ENCODE results near the gene RFNG. TPM values are rescaled to one million over a fixed set of nuclear protein-coding genes. Genes with fewer than 3 reads are reported as not detected.
A peak's percentile ranks its signal among the peaks of the same experiment; 100 is the strongest.

The RFNG gene
- total and polyA plus RNA-seq, 2 of the 4 experiments (the other 2 are of a cell fraction) = 6.8 to 47.3 TPM

- peak overlapping the region; percentile 77 for H2AFZ ChIP-seq (replicated peaks; ENCODE audit: low read length, poor library complexity)
- H3K9me3 ChIP-seq (ENCODE audit: control insufficient read depth, insufficient read depth, low read length) = no peaks in the 10 kb centered on the region
- no peak overlapping the region for H4K91ac ChIP-seq (ENCODE audit: insufficient read depth, low read depth, low read length)
- H3K4ac ChIP-seq (ENCODE audit: low read depth, low read length) = no peak overlapping the region; the same call in 1 of the 2 replicates
- peak overlapping the region; percentile 99 for H3K4me2 ChIP-seq (ENCODE audit: low read depth, low read length)
- no peak overlapping the region for H3K18ac ChIP-seq (ENCODE audit: low read depth, low read length)
- intact Hi-C loops (cut with micrococcal nuclease) (loop anchor here (1.0 kb wide), 1 partner anchor 62 kb away; no protein-coding TSS in a partner anchor), in situ Hi-C loops (cut with MboI; ENCODE audit: low sequenced_read_pairs) (no loop called here), dilution Hi-C loops (cut with HindIII; ENCODE audit: low sequenced_read_pairs, unreplicated experiment) (no loop called here)
- H3K14ac ChIP-seq (replicated peaks; ENCODE audit: low read depth, low read length) = no peak overlapping the region
- BruUV-seq (replicated peaks) = no TSS peak
- peak; percentile 75 for DNase-seq
- H3K56ac ChIP-seq (ENCODE audit: extremely low read depth, insufficient read depth, low read length) = no peak overlapping the region
- ChIA-PET POLR2A (ENCODE audit: unreplicated experiment) (interaction anchor here (0.6 kb wide), 1 partner anchor 82 kb away, joined by 11 read pairs; no protein-coding TSS in a partner anchor), CTCF (interaction anchor here (1.6 to 3.6 kb wide), 3 partner anchors 16 to 62 kb away, joined by 3 to 17 read pairs (median 5); partner anchors contain the start of genes DCXR and NOTUM)
- no peak overlapping the region; the same call in 1 of the 2 replicates for H3K27ac ChIP-seq (ENCODE audit: insufficient read depth, low read length)
- H3K4me3 ChIP-seq (ENCODE audit: insufficient read depth, low read depth, low read length) = peak overlapping the region; percentile 92; the same call in 1 of the 2 replicates
- no peak overlapping the region for H2BK15ac ChIP-seq (ENCODE audit: low read depth, low read length)
- H3K36me3 ChIP-seq (ENCODE audit: control insufficient read depth, insufficient read depth, low read length) = peaks cover 6% of the 10 kb centered on the region; the same call in 1 of the 2 replicates
- no peak overlapping the region for H2BK120ac ChIP-seq (ENCODE audit: low read depth, low read length)
- H3K27me3 ChIP-seq (ENCODE audit: control insufficient read depth, insufficient read depth, low read length) = no peaks in the 10 kb centered on the region
- H4K8ac ChIP-seq (ENCODE audit: low read depth in 2 of 2, low read length in 2 of 2) = no peak overlapping the region
- H2AK9ac ChIP-seq (replicated peaks; ENCODE audit: low read depth, low read length, poor library complexity) = peak overlapping the region; percentile 97
- H3K79me1 ChIP-seq (ENCODE audit: low read depth in 1 of 2, low read length in 2 of 2) = peaks cover 12 to 46% of the 10 kb centered on the region in 2 experiments
- no peak overlapping the region for H2BK5ac ChIP-seq (ENCODE audit: low read depth, low read length, poor library complexity, severe bottlenecking)
- no peak overlapping the region for H2BK20ac ChIP-seq (ENCODE audit: low read depth, low read length)
- H3K4me1 ChIP-seq (ENCODE audit: control insufficient read depth, insufficient read depth, low read length) = peaks cover 13% of the 10 kb centered on the region
- H2AK5ac ChIP-seq (ENCODE audit: low read depth, low read length) = peak overlapping the region; percentile 70; the same call in 1 of the 2 replicates
- no peak overlapping the region for H3K23ac ChIP-seq (ENCODE audit: low read depth, low read length)
- WGBS, 2 experiments (ENCODE audit: extremely low coverage in 2 of 2, insufficient read length in 1 of 2) = 65% methylated on average over 7 of the region's 25 CpGs; no CpG with 5 or more reads in 1 of the 2 experiments
- H4K20me1 ChIP-seq (ENCODE audit: insufficient read depth, low read length) = peaks cover 24% of the 10 kb centered on the region
- no peak overlapping the region for H4K5ac ChIP-seq (ENCODE audit: low read depth, low read length)
- ATAC-seq (ENCODE audit: low read depth) = peak; percentile 3
- no peaks in the 10 kb centered on the region for H3K9me1 ChIP-seq (ENCODE audit: insufficient read depth, low read length)
- H3K9ac ChIP-seq (ENCODE audit: low read depth, low read length) = peak overlapping the region; percentile 71
- TF ChIP-seq MXI1 (IDR thresholded peaks at IDR 0.05; ENCODE audit: borderline replicate concordance, low read depth, low read length) (no peak), CEBPB (IDR thresholded peaks at IDR 0.05; ENCODE audit: low read depth, low read length) (no peak), MAZ (IDR thresholded peaks at IDR 0.05; ENCODE audit: borderline replicate concordance, low read depth, low read length) (no peak), CTCF (conservative IDR thresholded peaks at IDR 0.05; ENCODE audit: low read depth, low read length) (peak; percentile 89), RFX5 (IDR thresholded peaks at IDR 0.05; ENCODE audit: low read depth, low read length) (no peak), RAD21 (IDR thresholded peaks at IDR 0.05; ENCODE audit: low read length) (peak; percentile 94), FOS (IDR thresholded peaks at IDR 0.05; ENCODE audit: low read depth, low read length) (no peak), POLR2A (IDR thresholded peaks at IDR 0.05; ENCODE audit: low read depth, low read length) (peak; percentile 50; the same call in 1 of the 2 replicates), ELK1 (IDR thresholded peaks at IDR 0.05; ENCODE audit: borderline replicate concordance, low read depth, low read length) (no peak), USF2 (IDR thresholded peaks at IDR 0.05; ENCODE audit: low read depth, low read length) (no peak), NFE2L2 (IDR thresholded peaks at IDR 0.05; ENCODE audit: low read depth, low read length) (no peak), BHLHE40 (IDR thresholded peaks at IDR 0.05; ENCODE audit: low read depth, low read length) (no peak), RCOR1 (IDR thresholded peaks at IDR 0.05; ENCODE audit: insufficient replicate concordance, low read length) (no peak), MAFK (IDR thresholded peaks at IDR 0.05; ENCODE audit: low read depth, low read length) (no peak)
Measured at GRCh38 chr17:82021107-82021899, 30.3 kb downstream of the RFNG start.
